NCI-H446 treated with DMSO at 0.1 percent for 48 hours (cell line): Measurements from ENCODE around the gene STARD9.
"Not testable (repeated sequence)": the region's sequence is repeated elsewhere in the genome, so short reads cannot be mapped to it uniquely, and the experiment has no call there.

Experiments
- DNase-seq: peaks from one replicate; lab custom pipeline; 2025; lab: John Stamatoyannopoulos, UW

STARD9 gene

DNA sequence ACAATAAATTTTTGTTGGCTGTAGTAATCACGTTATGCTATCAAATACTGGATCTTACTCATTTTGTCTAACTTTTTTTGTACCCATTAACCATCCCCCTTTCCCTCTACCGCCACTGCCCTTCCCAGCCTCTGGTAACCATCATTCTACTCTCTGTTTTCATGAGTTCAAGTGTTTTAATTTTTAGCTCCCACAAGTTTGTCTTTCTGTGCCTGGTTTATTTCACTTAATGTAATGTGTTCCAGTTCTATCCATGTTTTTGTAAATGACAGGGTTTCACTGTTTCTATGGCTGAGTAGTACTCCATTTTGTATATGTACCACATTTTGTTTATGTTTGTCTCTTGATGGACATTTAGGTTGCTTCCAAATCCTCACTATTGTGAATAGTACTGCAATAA lies 52.1 kb downstream of the STARD9 start:
- DNase-seq, result no peak

DNA sequence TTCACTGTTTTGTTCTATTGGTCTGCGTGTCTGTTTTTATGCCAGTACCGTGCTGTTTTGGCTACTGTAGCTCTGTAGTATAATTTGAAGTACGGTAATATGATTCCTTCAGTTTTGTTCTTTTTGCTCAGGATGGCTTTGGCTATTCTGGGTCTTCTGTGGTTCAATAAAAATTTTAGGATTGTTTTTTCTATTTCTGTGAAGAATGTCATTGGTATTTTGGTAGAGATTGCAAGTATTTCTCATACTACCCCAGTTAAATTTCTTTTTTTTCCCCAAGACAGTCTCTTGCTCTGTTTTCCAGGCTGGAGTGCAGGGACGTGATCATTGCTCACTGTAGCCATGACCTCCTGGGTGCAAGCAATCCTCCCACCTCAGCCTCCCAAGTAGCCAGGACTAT lies 53.4 kb downstream of the STARD9 start:
- no peak for DNase-seq

DNA sequence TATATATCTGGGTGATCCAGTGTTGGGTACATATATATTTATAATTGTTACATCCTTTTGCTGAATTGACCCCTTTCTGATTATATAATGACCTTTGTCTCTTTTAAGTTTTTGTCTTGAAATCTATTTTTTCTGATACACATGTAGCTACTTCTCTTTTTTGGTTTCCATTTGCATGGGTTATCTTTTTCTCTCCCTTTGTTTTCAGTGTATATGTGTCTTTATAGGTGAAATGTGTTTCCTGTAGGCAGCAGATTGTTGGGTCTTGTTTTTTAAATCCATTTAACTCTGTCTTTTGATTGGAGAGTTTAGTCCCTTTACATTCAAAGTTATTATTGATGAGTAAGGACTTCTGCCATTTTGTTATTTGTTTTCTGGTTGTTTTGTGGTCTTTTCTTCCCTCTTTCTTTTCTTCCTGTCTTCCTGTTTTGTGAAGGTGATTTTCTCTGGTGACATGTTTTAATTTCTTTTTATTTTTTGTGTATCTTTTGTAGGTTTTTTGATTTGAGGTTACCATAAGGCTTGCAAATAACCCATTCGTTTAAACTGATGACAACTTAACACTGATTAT lies 56.8 kb downstream of the STARD9 start:
- no peak for DNase-seq

DNA sequence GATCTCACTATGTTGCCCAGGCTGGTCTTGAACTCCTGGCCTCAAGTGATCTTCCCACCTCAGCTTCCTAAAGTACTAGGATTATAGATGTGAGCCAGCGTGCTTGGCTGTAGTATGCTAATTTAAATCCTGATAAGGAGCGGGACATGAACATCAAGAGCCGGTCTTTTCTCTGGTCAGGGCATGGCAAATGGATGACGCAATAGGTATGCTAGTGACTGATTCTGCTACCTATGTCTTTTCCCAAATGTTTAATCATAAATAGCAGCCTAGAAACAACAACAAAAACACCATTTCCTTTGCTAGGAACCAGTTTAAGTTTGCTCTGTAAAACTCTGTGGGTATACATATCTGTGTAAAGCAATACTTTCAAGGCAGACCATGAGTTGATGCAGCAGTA lies 64.7 kb downstream of the STARD9 start:
- no peak for DNase-seq

DNA sequence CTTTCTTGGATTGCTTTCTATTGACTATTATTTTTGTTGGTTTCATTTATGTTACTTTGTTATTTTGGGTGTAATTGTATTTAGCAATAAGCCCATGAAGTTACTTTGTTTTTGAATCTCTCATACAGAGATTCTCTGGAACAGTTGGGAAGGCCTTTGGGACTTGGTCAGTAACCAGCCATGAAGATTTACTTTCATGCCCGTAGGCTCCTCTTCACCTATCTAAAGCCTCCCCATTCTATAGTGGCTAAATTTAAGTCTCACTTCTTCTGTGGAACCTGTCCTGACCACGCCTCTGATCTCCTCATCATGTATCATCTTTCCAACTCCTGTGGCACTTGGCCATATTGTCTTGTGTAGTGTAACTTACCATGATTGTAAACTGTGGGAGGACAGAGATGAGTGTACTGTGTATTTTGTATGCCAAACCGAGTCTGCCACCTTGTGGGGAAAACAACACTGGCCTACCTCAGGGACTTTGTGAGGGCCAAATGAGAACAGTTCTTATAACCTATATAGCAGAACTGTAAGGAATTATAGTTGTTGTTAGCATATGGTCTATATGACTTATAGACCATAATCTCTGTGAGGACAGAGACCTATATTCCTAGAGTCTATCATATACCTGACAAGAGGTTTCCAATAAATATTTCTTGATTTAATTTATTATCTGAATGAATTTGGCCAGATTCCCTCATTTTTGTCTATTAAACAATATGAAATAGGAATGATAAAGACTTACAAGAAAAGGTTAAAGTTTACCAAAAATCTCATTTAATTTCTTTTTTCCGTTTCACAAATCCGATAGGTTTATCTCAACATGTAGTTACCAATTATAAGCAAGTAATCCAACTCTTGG lies 75.0 kb downstream of the STARD9 start:
- DNase-seq, result peak; percentile 35

DNA sequence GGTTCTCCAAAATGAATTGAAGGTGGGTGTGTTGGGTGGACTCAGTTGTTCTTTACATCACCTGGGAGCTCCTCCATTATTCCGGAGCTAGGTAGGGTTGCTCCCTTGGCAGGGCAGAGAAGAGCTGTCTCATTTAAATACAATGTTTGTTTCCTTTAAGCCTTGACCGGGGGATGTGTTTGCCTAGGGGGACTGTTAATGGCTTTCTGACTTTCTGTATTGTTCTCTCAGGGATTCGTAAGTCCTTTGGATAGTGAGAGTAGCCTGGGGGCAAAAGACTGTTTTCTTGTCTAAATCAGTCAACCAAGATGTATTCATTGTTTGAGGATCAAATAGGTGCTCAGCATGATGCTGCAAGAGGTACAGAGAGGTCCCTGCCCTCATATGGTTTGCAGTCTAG lies 90.4 kb downstream of the STARD9 start:
- DNase-seq, result no peak

DNA sequence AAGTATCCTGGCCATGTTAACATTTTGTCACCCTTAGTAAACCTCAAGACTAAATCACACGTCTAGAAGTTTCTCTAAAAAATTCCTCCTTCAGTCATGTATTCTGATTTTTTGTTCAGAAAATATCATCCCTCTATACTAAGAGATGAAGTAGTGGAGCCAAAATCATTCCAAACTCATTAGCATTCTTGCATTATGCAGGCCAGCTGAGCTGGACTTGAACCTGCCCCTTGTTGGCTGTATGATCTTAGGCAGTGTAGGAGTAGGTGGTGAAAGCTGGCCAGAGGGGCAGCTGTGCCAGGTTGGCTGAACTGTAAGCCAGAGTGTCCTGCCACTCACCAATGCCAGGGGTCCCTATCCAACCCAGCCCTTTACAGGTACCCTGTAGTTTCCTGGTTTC lies 92.4 kb downstream of the STARD9 start:
- no peak for DNase-seq

DNA sequence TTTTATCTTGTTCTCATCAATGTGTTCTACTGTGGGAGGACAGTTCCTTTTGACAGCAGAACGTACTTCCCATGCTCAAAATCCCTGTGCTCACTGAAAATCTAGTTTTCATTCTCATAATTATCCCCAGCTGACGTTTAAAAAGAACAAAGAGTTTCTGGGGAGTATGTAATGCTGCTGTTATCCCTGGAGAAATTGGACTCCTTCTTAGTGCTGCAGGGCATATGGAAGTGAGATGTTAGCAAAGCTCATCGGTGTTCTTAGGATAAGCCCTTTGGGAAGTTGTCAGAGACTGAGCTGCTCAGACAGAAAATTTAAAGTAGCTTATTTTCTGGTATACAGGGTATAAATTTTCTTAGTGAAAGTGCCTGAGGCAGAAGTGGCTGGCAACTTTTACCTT lies 95.0 kb downstream of the STARD9 start:
- no peak for DNase-seq

DNA sequence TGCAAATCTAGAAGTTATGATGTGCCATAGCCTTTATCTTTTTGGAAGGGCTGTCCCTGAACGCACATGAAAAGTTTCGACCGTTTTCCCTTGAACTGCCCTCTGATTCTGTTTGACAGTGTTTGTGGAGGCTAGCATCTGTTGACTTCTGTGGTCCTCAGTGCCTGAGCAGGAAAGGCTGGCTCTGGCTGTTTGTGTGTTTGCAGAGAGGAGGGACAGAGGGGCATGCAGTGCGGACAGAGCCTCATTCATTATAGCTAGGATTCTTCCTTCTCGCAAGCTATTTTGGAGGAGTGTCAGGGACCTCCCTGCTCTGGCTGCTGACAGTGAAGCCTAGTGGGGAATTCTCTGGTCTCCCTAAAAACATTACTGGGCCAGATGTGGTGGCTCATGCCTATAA lies 97.0 kb downstream of the STARD9 start:
- no peak for DNase-seq

DNA sequence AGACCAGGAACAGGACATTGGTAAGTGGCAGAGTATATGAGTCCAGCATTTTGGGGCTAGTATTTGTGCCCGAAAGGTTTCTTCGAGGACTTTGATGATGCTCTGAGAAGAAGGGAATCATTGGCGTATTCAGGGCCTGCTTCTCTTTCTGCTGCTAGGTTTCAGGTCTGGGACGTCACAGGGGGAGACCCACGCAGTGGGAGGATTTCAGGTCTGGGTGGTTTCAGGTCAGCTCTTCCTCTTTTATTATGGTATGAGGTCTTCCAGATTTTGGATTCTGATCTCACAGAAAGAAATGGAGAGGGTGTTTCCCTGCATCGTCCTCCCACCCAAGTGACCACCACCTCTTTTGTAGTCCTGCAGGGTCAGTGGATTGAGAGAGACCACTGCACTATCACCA lies 99.1 kb downstream of the STARD9 start:
- DNase-seq, result no peak

DNA sequence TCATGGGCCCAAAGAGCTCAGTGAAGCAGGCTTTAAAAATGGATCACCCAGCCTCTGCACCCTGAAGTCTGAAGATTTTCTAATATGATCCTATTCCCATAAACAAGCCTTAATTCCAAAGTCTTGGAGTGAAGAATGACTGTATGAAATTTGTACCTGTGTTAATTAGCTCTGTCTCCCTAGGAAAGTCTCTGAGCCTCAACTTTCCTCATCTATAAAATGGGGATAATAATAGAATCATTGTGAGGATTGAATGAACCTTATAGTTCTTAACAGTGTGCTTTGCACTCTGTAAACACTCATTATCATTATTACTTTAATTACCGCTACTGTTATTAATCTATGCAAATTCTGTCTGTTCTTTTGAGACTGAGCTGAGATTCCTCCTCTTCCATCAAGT lies 99.6 kb downstream of the STARD9 start:
- no peak for DNase-seq

DNA sequence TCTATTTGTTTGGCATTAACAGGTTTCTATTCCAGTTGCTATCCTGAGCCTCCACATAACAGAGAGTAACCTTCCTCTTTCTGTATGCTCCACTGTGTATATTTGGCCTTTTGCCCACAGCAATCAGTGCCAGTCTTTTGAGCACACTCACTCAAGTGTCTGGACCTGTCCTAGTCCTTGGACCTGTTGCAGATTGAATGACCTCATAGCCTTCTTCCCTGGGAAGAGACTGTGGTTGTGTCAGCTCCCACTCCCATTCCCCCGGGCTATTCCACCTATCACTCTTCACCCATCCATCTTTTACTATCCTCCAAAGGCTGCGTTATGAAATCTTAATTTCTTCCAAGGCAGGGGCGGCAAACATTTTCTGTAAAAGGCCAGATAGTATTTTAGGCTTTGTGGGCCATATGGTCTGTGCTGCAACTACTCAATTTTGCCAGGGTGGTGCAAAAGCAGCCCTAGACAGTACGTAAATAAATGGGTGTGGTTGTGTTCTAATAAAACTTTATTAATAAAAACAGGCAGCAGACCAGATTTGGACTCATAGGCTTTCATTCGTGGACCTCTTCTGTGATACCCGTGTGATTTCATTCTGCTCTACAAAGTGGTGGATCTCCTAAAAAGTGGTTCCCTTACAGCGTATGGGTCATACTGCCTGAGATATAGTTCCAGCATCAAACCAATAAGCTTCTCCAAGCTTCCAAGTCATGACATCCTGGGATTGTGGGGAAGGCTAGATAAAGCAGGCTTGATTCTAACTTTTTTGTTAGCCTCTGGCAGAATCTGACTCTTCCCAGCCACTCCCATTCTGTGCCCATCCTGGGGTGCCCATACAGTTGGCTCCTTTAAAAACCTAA lies 104.1 kb downstream of the STARD9 start:
- DNase-seq, result no peak

DNA sequence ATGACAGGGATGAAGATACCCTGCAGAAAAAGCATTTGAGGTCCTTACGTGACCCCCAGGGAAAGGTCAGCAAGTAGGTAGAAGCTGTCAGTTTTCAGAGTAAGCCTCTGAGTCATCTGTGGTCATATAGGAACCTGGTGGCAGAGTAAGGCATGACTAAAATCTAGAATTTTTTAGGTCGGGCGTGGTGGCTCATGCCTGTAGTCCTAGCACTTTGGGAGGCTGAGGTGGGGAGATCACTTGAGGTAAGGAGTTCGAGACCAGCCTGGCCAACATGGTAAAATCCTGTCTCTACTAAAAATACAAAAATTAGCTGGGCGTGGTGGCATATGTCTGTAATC lies 104.7 kb downstream of the STARD9 start:
- not testable (repeated sequence) for DNase-seq

DNA sequence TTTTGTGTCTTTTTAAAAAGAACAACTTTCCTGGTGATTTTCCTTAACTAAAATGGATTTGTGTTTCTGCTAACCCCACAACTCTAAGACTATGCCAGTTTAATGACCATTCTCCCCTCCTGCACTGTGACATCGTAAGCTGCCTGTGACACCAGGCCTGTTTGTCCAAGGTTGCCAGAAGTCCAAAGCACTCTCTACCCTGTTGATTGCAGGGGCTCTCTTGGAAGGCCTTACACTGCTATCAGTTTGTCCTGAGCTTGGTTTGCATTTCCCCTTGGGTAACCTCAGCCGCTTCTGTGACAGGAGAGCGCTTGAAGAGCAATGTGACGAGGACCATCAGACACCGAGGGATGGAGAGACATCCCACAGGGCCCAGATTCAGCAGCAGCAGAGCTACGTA lies 105.7 kb downstream of the STARD9 start:
- no peak for DNase-seq

DNA sequence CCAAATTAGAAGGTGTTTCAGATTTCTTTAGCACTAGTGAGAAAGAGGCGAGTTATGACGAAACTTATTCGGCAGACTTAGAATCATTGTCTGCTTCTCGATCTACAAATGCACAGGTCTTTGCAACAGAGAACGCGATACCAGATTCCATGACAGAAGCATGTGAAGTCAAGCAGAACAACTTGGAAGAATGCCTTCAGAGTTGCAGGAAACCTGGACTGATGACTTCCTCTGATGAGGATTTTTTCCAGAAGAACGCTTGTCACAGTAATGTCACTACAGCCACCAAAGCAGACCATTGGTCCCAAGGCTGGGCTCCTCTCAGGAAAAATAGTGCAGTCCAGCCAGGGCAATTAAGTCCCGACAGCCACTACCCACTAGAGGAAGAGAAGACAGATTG lies 110.9 kb downstream of the STARD9 start:
- no peak for DNase-seq

DNA sequence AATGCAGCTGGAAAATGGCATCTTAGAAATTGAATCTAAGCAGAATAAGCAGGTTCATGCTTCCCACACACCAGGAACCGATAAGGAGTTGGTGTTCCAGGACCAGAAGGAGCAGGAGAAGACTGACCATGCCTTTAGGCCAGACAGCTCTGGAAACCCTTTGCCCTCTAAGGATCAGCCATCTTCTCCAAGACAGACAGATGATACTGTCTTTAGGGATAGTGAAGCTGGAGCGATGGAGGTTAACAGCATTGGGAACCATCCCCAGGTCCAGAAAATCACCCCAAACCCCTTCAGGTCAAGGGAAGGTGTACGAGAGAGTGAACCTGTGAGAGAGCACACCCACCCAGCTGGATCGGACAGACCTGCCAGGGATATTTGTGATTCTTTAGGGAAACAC lies 112.3 kb downstream of the STARD9 start:
- DNase-seq, result no peak

DNA sequence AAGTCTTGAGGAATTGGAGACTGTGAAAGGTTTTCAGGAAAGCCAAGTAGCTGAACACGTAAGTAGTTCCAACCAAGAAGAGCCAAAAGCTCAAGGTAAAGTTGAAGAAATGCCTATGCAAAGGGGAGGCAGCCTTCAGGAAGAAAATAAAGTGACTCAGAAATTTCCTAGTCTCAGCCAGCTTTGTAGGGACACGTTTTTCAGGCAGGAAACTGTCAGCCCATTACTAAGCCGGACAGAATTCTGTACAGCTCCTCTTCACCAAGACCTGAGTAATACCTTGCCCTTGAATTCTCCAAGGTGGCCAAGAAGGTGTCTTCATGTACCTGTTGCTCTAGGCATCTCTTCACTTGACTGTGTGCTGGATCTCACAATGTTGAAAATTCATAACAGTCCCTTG lies 112.9 kb downstream of the STARD9 start:
- no peak for DNase-seq

DNA sequence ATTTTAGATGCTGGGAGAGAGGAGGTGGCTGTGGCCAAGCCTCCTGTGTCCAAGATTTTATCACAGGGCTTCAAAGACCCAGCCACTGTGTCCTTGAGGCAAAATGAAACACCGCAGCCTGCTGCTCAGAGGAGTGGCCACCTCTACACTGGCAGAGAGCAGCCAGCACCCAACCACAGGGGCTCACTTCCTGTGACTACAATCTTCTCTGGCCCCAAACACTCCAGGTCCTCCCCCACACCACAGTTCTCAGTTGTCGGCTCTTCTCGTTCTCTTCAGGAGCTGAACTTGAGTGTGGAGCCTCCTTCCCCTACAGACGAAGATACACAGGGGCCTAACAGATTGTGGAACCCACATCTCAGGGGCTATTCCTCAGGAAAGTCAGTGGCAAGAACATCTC lies 115.9 kb downstream of the STARD9 start:
- DNase-seq, result no peak

DNA sequence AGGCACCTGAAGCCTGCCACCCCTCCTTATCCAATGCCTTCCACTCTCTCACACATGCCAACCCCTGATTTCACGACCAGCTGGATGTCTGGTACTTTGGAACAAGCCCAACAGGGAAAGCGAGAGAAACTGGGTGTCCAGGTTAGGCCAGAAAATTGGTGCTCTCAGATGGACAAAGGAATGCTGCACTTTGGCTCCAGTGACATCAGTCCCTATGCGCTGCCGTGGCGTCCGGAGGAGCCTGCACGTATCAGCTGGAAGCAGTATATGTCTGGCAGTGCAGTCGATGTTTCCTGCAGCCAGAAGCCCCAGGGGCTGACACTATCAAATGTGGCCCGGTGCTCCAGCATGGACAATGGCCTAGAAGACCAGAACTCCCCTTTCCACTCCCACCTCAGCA lies 116.4 kb downstream of the STARD9 start:
- DNase-seq, result no peak

DNA sequence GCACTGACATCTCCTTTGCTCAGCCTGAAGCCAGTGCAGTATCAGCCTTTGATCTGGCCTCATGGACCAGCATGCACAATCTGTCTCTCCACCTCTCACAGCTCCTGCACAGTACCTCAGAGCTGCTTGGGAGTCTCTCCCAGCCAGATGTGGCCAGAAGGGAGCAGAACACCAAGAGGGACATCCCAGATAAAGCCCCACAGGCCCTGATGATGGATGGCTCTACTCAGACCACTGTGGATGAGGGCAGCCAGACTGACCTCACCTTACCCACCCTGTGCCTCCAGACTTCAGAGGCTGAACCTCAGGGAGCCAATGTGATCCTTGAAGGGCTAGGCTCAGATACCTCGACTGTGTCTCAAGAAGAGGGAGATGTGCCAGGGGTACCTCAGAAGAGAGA lies 117.1 kb downstream of the STARD9 start:
- DNase-seq, result no peak

DNA sequence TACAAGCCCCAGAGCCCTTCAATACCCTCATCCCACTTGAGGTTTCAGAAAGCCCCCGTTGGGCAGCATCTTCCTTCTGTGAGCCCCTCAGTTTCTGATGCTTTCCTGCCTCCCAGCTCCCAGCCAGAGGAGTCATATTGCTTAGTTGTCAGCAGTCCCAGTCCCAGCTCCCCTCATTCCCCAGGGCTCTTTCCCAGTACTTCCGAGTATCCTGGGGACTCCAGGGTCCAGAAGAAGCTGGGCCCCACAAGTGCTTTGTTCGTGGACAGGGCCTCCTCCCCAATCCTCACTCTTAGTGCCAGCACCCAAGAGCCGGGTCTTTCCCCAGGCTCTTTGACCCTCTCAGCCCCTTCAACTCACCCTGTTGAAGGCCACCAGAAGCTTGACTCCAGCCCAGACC lies 117.6 kb downstream of the STARD9 start:
- DNase-seq, result no peak

DNA sequence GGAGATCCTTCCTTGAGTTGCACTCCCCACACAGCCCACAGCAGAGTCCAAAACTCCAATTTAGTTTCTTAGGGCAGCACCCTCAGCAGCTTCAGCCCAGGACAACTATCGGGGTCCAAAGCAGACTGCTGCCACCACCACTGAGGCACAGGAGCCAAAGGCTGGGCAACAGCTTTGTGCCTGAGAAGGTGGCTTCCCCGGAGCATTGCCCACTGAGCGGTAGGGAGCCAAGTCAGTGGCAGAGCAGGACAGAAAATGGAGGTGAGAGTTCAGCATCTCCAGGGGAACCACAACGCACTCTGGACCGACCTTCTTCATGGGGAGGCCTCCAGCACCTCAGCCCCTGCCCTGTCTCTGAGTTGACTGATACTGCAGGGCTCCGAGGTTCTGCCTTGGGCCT lies 118.1 kb downstream of the STARD9 start:
- no peak for DNase-seq

DNA sequence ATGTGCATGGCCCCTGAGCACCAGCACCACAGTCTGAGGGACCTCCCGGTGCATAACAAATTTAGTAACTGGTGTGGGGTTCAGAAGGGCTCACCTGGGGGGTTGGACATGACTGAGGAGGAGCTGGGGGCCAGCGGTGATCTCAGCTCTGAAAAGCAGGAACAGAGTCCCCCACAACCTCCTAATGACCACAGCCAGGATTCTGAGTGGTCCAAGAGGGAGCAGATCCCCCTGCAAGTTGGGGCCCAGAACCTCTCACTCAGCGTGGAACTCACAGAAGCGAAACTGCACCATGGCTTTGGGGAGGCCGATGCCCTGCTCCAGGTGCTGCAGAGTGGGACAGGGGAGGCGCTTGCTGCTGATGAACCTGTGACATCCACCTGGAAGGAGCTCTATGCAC lies 118.5 kb downstream of the STARD9 start:
- DNase-seq, result no peak
